HepG2 (cell line): ENCODE data around the gene ADAMTS16. TPM values are rescaled to one million over a fixed set of nuclear protein-coding genes. Genes with fewer than 3 reads are reported as not detected.

Source experiments
- ATAC-seq: fragments of 200-7000 bp; cut with Tn5 transposase; 3 replicates; pipeline ENCODE4 v1.9.1; 2020; ENCODE audit warnings: mild to moderate bottlenecking, moderate library complexity
- BruUV-seq: library from RNA; stranded (reverse); fragments of 400-500 nt; replicated peaks from 2 replicates; lab custom pipeline; 2021; lab: Mats Ljungman, UMichigan
- CTCF ChIA-PET: fragments of 300-600 bp; formaldehyde crosslinking; extraction: SDS; loops from one replicate; lab custom pipeline; 2021; ENCODE audit warnings: low total read pairs, inconsistent platforms, low intra/inter-chr PET ratio; lab: Yijun Ruan, JAX
- POLR2A ChIA-PET: fragments of 350-600 bp; sonication (Branson Sonifier 250); formaldehyde crosslinking; loops from one replicate; lab custom pipeline; 2020; ENCODE audit warnings: antibody characterized with exemption, inconsistent platforms; lab: Yijun Ruan, JAX
- DNase-seq: peaks from one replicate; pipeline ENCODE4 v3.0.0-alpha.2; 2015; ENCODE audit warnings: low spot score
- FAIRE-seq: peaks from 3 replicates; lab custom pipeline; 2011; peaks lifted over from hg19 to GRCh38; lab: Jason Lieb, UNC
- H2AFZ ChIP-seq: one replicate; pipeline ENCODE4 v1.6.1; 2011; ENCODE audit warnings: low read length, inconsistent platforms
- H3K27ac ChIP-seq: fragments of 300-600 bp; 3 replicates; pipeline ENCODE4 v1.8.0; 2011; ENCODE audit warnings: mixed run types, mild to moderate bottlenecking, mixed read lengths, low read length, inconsistent platforms; ENCODE audit not compliant: insufficient read depth; ENCODE audit errors: extremely low read length
- H3K27me3 ChIP-seq, 2 experiments: fragments of 200-600 bp in 1 of 2; 2 replicates in 1 of 2; 3 replicates in 1 of 2; pipeline versions ENCODE4 v1.6.0 to v1.8.0; 2011; ENCODE audit warnings: low read length in 2 of 2, mild to moderate bottlenecking in 2 of 2, moderate library complexity in 2 of 2, inconsistent platforms in 1 of 2; ENCODE audit not compliant: insufficient read depth in 2 of 2, control insufficient read depth in 1 of 2
- H3K36me3 ChIP-seq, 2 experiments: fragments of 200-600 bp in 1 of 2; replicated peaks in 1 of 2; 2 replicates in 1 of 2; 3 replicates in 1 of 2; pipeline versions ENCODE4 v1.5.1 to v1.8.0; 2011; ENCODE audit warnings: low read length in 2 of 2, inconsistent platforms in 1 of 2; ENCODE audit not compliant: insufficient read depth in 2 of 2, control insufficient read depth in 1 of 2
- H3K4me1 ChIP-seq: 2 replicates; pipeline ENCODE4 v1.5.1; 2012; ENCODE audit warnings: low read length, inconsistent platforms; ENCODE audit not compliant: insufficient read depth
- H3K4me2 ChIP-seq: 2 replicates; pipeline ENCODE4 v1.6.0; 2011; ENCODE audit warnings: low read depth, low read length, inconsistent platforms
- H3K4me3 ChIP-seq, 3 experiments: fragments of 200-600 bp in 1 of 3; sonication (generic), shearing (Covaris generic) in 1 of 3; replicated peaks in 1 of 3; 2 replicates each; pipeline ENCODE4 v1.5.1; 2011 to 2016; ENCODE audit warnings: low read length in 3 of 3, inconsistent platforms in 2 of 3, low read depth in 2 of 3, mild to moderate bottlenecking in 2 of 3, control low read depth in 1 of 3, mixed read lengths in 1 of 3; ENCODE audit not compliant: insufficient read depth in 1 of 3
- H3K79me2 ChIP-seq: one replicate; pipeline ENCODE4 v1.6.1; 2011; ENCODE audit warnings: low read length, inconsistent platforms; ENCODE audit not compliant: insufficient read depth
- H3K9ac ChIP-seq: 2 replicates; pipeline ENCODE4 v1.6.0; 2011; ENCODE audit warnings: mild to moderate bottlenecking, low read depth, low read length, inconsistent platforms; ENCODE audit not compliant: insufficient read depth
- H3K9me3 ChIP-seq: 2 replicates; pipeline ENCODE4 v1.5.1; 2012; ENCODE audit warnings: mild to moderate bottlenecking, low read length
- H4K20me1 ChIP-seq: 2 replicates; pipeline ENCODE4 v1.6.0; 2011; ENCODE audit warnings: inconsistent platforms, mild to moderate bottlenecking, low read length, moderate library complexity; ENCODE audit not compliant: insufficient read depth
- ATF4 ChIP-seq, 2 experiments: fragments of 450-650 bp in 1 of 2; sonication (generic) in 1 of 2; formaldehyde crosslinking; IDR thresholded peaks; 2 replicates each; pipeline versions ENCODE4 v1.5.0 to v1.8.0; 2020 to 2022; ENCODE audit warnings: mild to moderate bottlenecking in 1 of 2, missing genetic modification reagents in 1 of 2
- HES4 ChIP-seq: sonication (generic); formaldehyde crosslinking; IDR thresholded peaks from 2 replicates; pipeline ENCODE4 v1.9.0; 2021; ENCODE audit warnings: mild to moderate bottlenecking, missing genetic modification reagents, borderline replicate concordance
- IRF9 ChIP-seq: sonication (generic); formaldehyde crosslinking; IDR thresholded peaks from 2 replicates; pipeline ENCODE4 v1.8.0; 2022; ENCODE audit warnings: missing genetic modification reagents, mild to moderate bottlenecking, borderline replicate concordance
- NFIB ChIP-seq: sonication (generic); formaldehyde crosslinking; IDR thresholded peaks from 2 replicates; pipeline ENCODE4 v1.9.0; 2021; ENCODE audit warnings: missing genetic modification reagents, mild to moderate bottlenecking, borderline replicate concordance
- ZBTB42 ChIP-seq: sonication (generic); formaldehyde crosslinking; IDR thresholded peaks from 2 replicates; pipeline ENCODE4 v1.5.0; 2020; ENCODE audit warnings: mild to moderate bottlenecking, missing genetic modification reagents
- ZNF160 ChIP-seq: sonication (generic); formaldehyde crosslinking; IDR thresholded peaks from 2 replicates; pipeline ENCODE4 v1.8.0; 2022; ENCODE audit warnings: mild to moderate bottlenecking, inconsistent platforms, missing genetic modification reagents
- ZNF234 ChIP-seq: sonication (generic); formaldehyde crosslinking; conservative IDR thresholded peaks from 2 replicates; pipeline ENCODE4 v1.5.1; 2020; ENCODE audit warnings: mild to moderate bottlenecking, missing genetic modification reagents
- ZNF691 ChIP-seq: sonication (generic); formaldehyde crosslinking; IDR thresholded peaks from 2 replicates; pipeline ENCODE4 v1.4.0; 2020; ENCODE audit warnings: missing genetic modification reagents, low read depth, mild to moderate bottlenecking, borderline replicate concordance
- ZNF75D ChIP-seq: sonication (generic); formaldehyde crosslinking; IDR thresholded peaks from 2 replicates; pipeline ENCODE4 v1.8.1; 2023; ENCODE audit warnings: missing genetic modification reagents, mild to moderate bottlenecking, borderline replicate concordance
- WGBS: methylation state at CpG from one replicate; pipeline ENCODE4 v1.1.6; 2017; ENCODE audit warnings: low lambda C conversion rate; 5-methylcytosine and 5-hydroxymethylcytosine counted together
- in situ Hi-C: cut with HindIII; loops from 2 replicates; pipeline ENCODE4 v1.10.0; 2017; ENCODE audit warnings: low pct_unique_long_range_greater_than_20kb; ENCODE audit not compliant: extremely low pct_ligation_motif_present
- intact Hi-C: fragments of 100-400 bp; cut with micrococcal nuclease; formaldehyde crosslinking; loops from one replicate; pipeline ENCODE4 v1.10.0; 2022; ENCODE audit not compliant: unreplicated experiment
- polyA plus RNA-seq, 8 experiments: library from polyadenylated mRNA; depleted of rRNA in 3 of 8; stranded (reverse) in 7 of 8; unstranded in 1 of 8; fragments of >200 nt; fragmentation: Illumina TruSeq in 4 of 8; extraction: Trizol in 4 of 8; gene quantifications; 2 replicates each; pipeline versions ENCODE4 v1.2.1 to v1.2.3, GENCODE V29; 2011 to 2016; ENCODE audit warnings: low read depth in 4 of 8, missing spikeins in 1 of 8, mixed read lengths in 1 of 8; ENCODE audit not compliant: insufficient read depth in 1 of 8
- total RNA-seq, 5 experiments: library from RNA; depleted of rRNA; stranded (reverse); fragments of >200 nt; fragmentation: Illumina TruSeq; extraction: Trizol; gene quantifications; 2 replicates each; pipeline ENCODE4 v1.2.3, GENCODE V29; 2016; ENCODE audit warnings: low read depth in 1 of 5
- TF ChIP-seq, protein P1 (sequence below): sonication (generic); formaldehyde crosslinking; IDR thresholded peaks from 2 replicates; pipeline ENCODE4 v1.4.0; 2020; ENCODE audit warnings: missing genetic modification reagents, borderline replicate concordance

The ADAMTS16 gene
- total and polyA plus RNA-seq, 2 of the 13 experiments (the other 11 are each of a cell fraction or from before 2014, with no cell fraction given), result 0.02 to 0.03 TPM

DNA sequence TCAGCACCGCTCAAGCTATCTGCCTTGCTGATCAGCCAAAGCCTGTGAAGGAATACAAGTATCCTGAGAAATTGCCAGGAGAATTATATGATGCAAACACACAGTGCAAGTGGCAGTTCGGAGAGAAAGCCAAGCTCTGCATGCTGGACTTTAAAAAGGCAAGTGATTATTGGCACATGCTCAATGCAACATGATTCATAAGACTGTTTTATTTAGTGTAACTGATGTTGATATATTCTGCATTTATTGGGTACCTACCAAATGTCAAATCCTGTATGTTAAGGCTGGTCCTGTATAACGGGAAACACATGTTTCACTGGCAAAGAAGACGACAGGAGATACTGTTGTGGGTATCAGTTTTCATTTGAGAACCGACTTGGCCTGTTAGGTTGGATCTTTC lies 69.0 kb downstream of the ADAMTS16 start (continued):
- TF ChIP-seq ATF4 (CRISPR knock-in tag; IDR thresholded peaks at IDR 0.05) (no peak), ZNF234 (no peak)
- TF ChIP-seq, protein P1, sequence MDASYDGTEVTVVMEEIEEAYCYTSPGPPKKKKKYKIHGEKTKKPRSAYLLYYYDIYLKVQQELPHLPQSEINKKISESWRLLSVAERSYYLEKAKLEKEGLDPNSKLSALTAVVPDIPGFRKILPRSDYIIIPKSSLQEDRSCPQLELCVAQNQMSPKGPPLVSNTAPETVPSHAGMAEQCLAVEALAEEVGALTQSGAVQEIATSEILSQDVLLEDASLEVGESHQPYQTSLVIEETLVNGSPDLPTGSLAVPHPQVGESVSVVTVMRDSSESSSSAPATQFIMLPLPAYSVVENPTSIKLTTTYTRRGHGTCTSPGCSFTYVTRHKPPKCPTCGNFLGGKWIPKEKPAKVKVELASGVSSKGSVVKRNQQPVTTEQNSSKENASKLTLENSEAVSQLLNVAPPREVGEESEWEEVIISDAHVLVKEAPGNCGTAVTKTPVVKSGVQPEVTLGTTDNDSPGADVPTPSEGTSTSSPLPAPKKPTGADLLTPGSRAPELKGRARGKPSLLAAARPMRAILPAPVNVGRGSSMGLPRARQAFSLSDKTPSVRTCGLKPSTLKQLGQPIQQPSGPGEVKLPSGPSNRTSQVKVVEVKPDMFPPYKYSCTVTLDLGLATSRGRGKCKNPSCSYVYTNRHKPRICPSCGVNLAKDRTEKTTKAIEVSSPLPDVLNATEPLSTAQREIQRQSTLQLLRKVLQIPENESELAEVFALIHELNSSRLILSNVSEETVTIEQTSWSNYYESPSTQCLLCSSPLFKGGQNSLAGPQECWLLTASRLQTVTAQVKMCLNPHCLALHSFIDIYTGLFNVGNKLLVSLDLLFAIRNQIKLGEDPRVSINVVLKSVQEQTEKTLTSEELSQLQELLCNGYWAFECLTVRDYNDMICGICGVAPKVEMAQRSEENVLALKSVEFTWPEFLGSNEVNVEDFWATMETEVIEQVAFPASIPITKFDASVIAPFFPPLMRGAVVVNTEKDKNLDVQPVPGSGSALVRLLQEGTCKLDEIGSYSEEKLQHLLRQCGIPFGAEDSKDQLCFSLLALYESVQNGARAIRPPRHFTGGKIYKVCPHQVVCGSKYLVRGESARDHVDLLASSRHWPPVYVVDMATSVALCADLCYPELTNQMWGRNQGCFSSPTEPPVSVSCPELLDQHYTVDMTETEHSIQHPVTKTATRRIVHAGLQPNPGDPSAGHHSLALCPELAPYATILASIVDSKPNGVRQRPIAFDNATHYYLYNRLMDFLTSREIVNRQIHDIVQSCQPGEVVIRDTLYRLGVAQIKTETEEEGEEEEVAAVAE (CRISPR knock-in tag), result no peak
- TF ChIP-seq, all 625 proteins: peak for 0

DNA sequence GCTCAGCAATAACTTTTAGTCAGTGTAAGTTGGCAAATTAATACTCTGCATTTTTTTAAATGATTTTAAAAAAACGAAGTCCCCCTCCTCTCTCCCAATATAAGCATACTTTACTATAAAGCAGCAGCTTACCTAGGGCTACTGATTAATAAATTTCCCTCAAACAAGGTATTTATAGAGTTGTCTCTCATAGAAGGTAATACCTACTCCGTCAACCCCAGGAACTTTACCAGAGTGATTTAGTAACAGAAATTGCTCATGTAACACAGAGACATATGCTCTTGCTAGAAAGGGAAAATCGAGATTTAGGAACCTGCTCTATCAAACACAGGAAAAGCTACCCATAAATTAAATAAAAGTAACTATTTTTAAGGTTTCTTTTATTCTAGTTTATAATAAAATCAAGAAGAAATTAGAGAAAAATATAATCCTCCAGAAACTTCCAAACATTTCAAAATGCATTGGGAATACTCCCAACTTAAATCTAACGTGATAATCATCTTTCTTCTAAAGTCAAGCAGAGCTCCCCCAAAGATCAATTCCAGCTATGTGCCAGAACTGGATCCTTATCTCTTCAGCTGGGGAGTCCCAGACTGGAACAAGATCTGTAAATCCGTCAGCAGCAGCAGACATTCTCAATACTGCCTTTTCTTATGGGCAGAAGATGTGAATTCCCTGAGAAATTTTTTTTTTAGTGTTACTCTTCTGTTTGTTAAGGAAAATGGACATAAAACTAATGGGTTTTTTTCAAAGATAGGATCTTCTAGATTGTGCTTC lies 69.6 kb downstream of the ADAMTS16 start:
- H3K36me3 ChIP-seq, result no peaks in the 10 kb centered on the region
- in situ Hi-C loops (no loop called here), intact Hi-C loops (no loop called here)
- no peak for FAIRE-seq
- DNase-seq, result no peak
- WGBS, result 31% methylated on average over 5 of the region's 5 CpGs
- no peak overlapping the region for H3K4me2 ChIP-seq
- H4K20me1 ChIP-seq, result no peaks in the 10 kb centered on the region
- ATAC-seq, result no peak
- H3K9me3 ChIP-seq, result no peaks in the 10 kb centered on the region
- H2AFZ ChIP-seq, result no peak overlapping the region
- POLR2A ChIA-PET, result no interaction called here
- TF ChIP-seq ZNF75D (no peak), ZNF160 (CRISPR knock-in tag) (no peak), ZBTB42 (CRISPR knock-in tag) (no peak), IRF9 (CRISPR knock-in tag) (no peak), HES4 (CRISPR knock-in tag) (no peak), ZNF691 (no peak), NFIB (CRISPR knock-in tag) (no peak)
- no peak overlapping the region for H3K27ac ChIP-seq
- no peak overlapping the region for H3K9ac ChIP-seq
- CTCF ChIA-PET, result no interaction called here
- no peaks in the 10 kb centered on the region for H3K4me1 ChIP-seq
- H3K79me2 ChIP-seq, result no peaks in the 10 kb centered on the region
- BruUV-seq, result no TSS peak
- H3K4me3 ChIP-seq, result no peak overlapping the region
- H3K27me3 ChIP-seq, result no peaks in the 10 kb centered on the region
